Activated CD8-positive, alpha-beta memory T cell treated with anti-CD3 and anti-CD28 coated beads for 24 hours (primary cell): ENCODE data around the gene RIMBP2.
"Not testable (repeated sequence)": the region's sequence is repeated elsewhere in the genome, so short reads cannot be mapped to it uniquely, and the experiment has no call there.

Source experiments
- DNase-seq: peaks from one replicate; pipeline ENCODE4 v3.0.0-alpha.2; 2020

The RIMBP2 gene

GRCh38 chr12:130590685-130591084, 125.4 kb downstream of the RIMBP2 start:
- DNase-seq: no peak

DNA sequence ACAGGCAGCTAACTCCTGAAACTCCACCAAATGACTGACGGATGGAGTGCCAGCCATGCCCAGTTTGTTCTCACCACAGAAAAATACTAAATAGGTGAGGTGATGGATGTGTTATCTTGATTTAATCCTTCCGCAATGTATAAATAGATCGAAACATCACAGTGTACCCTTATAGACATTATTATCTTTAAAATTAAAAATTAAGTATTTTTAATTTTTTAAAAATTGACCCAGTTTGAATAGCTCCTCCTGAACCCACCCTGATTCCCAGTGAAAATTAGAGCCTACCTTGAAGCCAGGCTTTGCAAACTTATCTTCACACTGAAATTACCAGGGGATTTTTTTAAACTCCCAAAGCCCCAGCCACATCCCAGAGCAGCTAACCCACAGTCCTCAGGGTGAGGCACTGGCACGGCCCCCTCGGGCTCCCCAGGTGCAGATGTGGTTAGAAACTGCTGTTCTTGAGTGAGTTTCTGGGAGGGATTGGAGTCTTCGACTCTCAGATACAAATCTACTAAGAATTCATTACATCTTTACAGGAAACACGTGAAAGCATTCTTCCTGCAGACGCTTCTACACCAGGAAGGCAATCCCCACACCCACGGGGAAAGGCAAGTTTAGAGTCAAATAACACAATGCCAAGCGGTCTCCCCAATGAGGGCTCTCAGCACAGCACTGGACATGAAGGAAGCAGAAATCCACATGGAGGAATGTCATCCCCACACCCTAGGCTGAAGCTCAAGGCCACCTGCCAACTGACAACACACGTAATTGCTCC, 126.4 kb downstream of the RIMBP2 start:
- DNase-seq: no peak

DNA sequence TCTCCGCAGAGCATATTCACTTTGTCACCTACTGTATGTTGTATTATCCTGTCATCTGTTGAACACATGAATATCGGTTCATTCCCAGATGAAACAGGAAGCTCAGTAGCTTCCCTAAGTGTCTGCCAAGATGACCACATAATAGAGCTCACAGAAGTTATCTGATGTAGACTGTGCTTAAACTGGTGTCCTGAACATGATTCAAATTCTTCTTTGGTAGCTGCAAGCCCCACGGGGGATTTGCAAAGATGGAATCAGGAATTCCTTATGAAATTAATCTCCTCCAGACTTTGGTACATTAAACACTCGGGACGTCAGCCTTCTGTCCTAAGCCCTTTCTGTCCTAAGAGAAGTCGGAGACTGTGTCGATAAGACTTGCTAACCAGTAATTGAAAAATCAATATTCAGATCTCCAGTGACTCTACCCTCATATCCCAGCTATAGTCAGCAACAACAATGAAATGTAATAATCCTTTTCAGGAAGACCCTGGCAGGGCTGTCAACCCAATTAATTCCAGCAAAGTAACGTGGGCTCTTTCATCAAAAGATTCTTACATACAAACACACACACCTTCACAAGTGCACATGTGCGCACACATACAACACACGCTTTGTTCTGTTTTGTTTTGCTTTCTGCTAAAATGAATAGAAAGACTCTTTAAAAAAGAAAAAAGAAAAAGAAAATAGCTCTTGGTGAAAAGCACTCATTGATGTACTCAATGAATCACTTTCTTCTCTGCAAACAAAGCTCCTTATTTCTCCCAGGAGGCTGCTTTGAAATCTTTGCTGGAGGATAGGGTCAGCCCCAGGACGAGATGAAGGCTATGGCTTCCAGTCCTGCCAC, 127.2 kb downstream of the RIMBP2 start:
- DNase-seq: no peak

GRCh38 chr12:130587966-130588365, 128.1 kb downstream of the RIMBP2 start:
- no peak for DNase-seq

DNA sequence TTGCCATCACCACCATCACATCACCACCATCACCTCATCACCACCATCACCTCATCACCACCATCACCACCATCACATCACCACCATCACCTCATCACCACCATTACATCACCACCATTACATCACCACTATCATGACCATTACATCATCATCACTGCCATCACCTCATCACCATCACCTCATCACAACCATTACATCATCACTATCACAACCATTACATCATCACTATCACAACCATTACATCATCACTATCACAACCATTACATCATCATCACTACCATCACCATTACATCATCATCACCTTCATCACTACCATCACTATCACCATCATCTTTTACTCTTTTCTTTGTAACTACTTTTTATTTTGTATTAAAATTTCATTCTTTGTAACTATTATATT, 131.6 kb downstream of the RIMBP2 start:
- not testable (repeated sequence) for DNase-seq

DNA sequence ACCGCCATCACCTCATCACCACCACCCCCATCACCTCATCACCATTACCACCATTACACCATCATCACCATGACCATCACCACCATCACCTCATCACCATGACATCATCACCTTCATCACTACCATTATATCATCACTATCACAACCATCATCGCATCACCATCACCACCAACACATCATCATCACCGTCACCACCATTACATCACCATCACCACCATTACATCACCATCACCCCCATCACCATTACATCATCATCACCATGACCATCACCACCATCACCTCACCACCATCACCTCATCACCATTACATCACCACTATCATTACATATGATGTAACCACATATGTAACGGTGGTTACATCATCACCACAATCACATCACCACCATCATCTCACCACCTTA, 132.3 kb downstream of the RIMBP2 start:
- DNase-seq: no peak

DNA sequence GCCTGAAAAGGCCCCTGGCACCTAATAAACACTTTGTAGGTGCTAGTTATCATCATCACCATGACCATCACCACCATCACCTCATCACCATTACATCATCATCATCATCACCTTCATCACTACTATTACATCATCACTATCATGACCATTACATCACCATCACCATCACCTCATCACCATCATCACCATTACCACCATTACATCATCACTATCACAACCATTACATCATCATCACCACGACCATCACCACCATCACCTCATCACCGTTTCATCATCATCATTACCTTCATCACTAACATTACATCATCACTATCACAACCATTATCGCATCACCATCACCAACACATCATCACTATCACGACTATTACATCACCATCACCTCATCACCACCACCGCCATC, 132.8 kb downstream of the RIMBP2 start:
- no peak for DNase-seq

DNA sequence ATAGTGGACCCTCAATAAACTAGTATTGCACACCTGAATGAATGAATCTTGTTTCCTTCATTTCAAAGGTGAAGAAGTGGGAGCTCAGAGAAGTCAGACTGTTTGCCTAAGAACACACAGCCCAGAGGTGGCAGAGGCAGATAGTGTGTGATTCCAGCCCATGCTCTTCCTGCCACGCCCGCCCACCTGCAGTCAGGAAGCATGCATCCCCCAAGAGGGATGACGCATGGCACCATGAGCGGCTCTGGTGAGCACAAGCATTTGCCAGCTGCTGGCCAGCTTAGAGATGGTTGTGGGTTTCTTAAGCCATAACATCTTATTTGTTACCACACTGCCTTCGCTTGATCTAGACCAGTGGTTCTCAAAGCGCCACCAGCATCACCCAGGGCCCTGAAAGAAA, 133.8 kb downstream of the RIMBP2 start:
- no peak for DNase-seq

DNA sequence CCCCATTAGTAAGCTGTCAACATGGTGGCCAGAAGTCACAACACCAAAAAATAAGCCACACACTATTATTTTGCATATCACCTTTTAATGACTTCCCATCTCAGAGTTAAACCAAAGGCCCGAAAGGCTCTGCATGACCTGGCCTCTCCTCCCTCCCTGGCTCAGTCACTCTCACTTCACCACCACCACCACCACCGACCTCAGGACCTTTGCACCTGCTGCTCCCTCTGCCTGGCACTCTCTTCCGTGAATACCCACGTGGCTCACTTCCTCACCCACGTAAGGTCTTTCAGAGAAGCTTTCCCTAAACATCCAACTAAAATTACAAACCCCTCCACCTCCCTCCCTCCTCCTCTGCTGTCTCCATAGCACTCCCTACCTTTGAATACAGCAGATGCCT, 134.3 kb downstream of the RIMBP2 start:
- no peak for DNase-seq

GRCh38 chr12:130579231-130579630, 136.9 kb downstream of the RIMBP2 start:
- no peak for DNase-seq

- no peak for DNase-seq
Observed at GRCh38 chr12:130577351-130577750, 138.7 kb downstream of the RIMBP2 start.

- DNase-seq: no peak
Observed at GRCh38 chr12:130576371-130576816, 139.7 kb downstream of the RIMBP2 start.

DNA sequence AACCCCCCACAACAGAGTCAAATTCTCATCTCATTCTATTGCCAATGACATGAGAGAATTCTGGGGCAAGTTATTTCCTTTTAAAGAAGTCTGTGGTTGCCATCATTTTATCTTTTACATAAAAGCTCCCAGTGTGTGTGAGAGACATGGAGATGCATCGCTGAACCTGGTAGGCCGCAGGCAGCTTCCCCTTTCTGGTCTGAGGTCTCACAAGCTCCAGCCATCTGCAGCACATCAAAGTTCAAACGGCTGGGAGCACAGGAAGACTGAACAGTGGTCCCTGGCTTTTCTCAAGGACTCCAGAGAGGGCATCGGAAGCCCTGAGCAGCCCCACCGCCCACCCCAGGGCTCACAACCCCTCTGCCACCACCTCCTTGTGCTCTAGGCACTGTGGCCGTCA, 141.7 kb downstream of the RIMBP2 start:
- no peak for DNase-seq

DNA sequence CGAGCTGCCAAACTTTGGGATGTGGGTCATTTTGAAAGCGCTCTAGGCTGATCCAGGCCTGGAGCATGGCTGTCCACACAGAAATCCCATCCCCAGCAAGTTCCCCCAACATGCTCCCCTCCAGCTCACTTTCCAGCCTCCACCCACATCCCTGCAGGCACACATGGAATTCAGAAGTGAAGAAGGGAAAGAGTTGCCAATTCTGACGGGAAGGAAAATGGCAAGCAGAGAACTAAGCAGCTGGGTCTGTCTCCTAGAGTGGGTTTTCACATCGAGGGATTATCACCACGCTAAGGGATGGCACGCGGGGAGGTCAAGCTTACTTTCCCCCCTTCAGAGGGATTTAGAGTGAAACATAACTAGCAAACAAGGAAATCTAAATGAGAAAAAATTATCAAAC, 142.3 kb downstream of the RIMBP2 start:
- DNase-seq: no peak

DNA sequence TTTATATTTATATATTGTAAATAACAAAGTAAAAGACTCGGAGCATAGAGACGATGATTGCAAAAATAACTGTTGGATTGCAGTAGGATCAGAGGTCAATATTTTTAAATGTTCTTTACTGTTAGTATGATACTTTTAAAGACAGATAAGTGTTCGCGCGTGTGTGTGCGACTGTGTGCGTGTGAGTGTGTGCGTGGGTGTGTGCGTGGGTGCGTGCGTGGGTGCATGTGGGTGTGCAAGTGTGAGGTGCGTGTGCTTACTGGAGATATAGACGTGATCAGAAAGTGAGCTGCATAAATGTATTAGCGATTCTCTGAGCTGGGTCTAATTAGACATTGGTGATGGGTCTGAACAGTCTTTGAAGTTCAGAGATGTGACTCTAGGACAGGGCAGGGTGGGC, 142.9 kb downstream of the RIMBP2 start:
- DNase-seq: no peak

DNA sequence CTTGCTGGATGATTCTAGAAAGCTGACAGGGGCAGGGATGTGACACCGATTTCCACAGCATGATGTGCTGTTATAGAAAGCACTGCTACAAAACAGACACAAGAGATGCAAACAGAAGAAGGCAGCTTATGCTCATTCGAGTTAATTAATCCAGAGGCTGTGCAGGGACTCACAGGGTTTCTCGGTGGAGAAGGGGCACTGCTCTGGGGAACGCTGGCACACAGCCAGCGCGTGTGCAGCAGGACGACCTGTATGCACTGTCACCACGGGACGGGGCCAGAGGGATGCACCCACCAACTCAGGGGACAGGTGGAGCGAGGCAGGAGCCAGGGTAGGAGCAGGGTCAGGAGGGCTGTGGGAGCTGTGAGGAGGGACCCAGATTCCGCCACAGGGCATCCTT, 143.5 kb downstream of the RIMBP2 start:
- no peak for DNase-seq

- DNase-seq: no peak
Observed at GRCh38 chr12:130571734-130572133, 144.4 kb downstream of the RIMBP2 start.

GRCh38 chr12:130571089-130571488, 145.0 kb downstream of the RIMBP2 start:
- no peak for DNase-seq

GRCh38 chr12:130569521-130569920, 146.6 kb downstream of the RIMBP2 start:
- no peak for DNase-seq

DNA sequence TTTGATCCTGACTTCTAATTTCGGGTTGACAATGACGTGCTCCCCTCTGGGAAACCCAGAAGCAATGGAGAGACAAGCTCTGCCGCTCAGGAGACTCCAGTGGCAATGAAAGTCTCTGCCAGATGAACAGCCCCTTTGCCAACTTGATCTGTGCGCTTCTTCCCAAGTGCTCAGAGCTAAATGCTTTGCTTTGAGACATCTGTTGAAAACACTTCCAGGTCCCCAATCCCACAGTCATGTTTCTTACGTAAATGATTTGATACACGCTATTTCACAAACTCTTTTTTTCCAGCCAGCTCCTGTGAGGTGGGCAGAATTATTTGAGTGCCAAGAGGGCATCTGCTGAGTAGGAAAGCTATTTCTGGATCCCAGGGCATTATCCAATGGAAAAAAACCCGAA, 147.6 kb downstream of the RIMBP2 start:
- DNase-seq: no peak

- no peak for DNase-seq
Observed at GRCh38 chr12:130568041-130568440, 148.1 kb downstream of the RIMBP2 start.

DNA sequence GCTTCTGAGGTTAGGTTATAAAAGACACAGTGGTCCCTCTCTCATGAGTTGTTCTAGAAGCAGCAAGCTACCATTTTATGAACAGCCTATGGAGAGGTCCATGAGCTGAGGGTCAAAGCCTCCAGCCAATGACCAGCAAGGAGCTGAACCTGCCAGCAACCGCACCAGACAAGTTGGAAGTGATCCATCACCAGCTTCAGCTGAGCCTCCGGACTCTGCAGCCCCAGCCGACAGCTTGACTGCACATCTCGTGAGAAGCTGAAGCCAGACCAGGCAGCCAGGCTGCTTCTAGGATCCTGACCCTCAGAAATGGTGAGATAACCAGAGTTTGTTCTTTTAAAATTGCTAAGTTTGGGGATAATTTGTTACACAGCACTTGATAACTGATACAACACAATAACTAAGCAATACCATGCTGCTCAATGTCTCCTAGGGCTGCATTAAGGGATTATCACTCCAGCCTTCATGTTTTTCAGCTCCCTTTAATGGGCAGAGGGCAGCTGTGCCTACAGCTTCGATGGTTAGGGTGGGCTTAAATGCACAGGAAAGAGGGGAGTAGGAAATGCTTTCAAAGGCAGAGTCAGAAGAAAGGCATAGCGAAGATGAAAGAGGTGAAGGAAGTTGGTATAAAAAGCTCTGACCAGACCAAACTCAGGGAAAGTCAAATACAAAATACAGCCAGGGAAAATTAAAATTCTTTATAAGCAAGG, 149.5 kb downstream of the RIMBP2 start:
- DNase-seq: no peak

- DNase-seq: no peak
Observed at GRCh38 chr12:130565189-130565588, 150.9 kb downstream of the RIMBP2 start.

DNA sequence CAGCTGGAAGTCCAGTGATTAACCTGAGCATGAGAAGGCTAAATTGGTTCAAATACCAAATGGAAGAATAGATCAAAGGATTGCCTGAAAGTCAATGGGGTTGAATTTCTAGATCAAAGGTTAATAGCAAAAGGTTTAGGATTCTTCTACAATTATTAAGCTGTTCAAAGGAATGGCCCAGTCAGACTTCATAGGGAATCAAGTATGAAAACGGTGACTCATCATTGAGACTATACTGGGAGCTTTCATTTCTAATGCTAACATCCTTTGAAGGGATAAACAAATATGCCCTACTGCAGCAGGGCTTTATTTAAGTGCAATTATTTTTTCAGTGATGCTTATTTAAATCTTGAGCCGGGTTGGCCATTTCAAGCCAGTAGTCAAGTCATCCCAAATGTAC, 152.8 kb downstream of the RIMBP2 start:
- DNase-seq: no peak
